Nephron progenitor cell (in vitro differentiated cells): ENCODE data around the gene B4GALT4.
A peak's percentile ranks its signal among the peaks of the same experiment; 100 is the strongest.

ENCODE experiments used
- DNase-seq: peaks from one replicate; pipeline ENCODE4 v3.0.0; 2021
- H3K27ac Mint-ChIP-seq: 2 replicates; pipeline ENCODE4 v1.8.0; 2021; ENCODE audit warnings: mild to moderate bottlenecking, moderate library complexity, mixed read lengths
- H3K27me3 Mint-ChIP-seq: 2 replicates; pipeline ENCODE4 v1.8.0; 2021; ENCODE audit warnings: mild to moderate bottlenecking, low read depth, mixed read lengths; ENCODE audit not compliant: poor library complexity
- H3K36me3 Mint-ChIP-seq: 2 replicates; pipeline ENCODE4 v1.8.0; 2021; ENCODE audit warnings: low read depth, mixed read lengths
- H3K4me1 Mint-ChIP-seq: 2 replicates; pipeline ENCODE4 v1.8.0; 2021; ENCODE audit warnings: mixed read lengths
- H3K4me3 Mint-ChIP-seq: 2 replicates; pipeline ENCODE4 v1.8.0; 2021; ENCODE audit warnings: mild to moderate bottlenecking, moderate library complexity, mixed read lengths
- H3K9me3 Mint-ChIP-seq: 2 replicates; pipeline ENCODE4 v1.8.0; 2021; ENCODE audit warnings: mild to moderate bottlenecking, moderate library complexity, mixed read lengths
- CTCF ChIP-seq: fragments of 200-600 bp; sonication (generic); IDR thresholded peaks from 2 replicates; pipeline ENCODE4 v1.5.0; 2021; ENCODE audit warnings: antibody characterized with exemption

B4GALT4 gene

GRCh38 chr3:119220198-119220597, 20.5 kb downstream of the B4GALT4 start:
- H3K4me3 Mint-ChIP-seq: no peak overlapping the region

GRCh38 chr3:119219069-119219468, 21.6 kb downstream of the B4GALT4 start:
- no peak overlapping the region for H3K4me3 Mint-ChIP-seq
- no peaks in the 10 kb centered on the region for H3K27me3 Mint-ChIP-seq
- no peak for TF ChIP-seq CTCF
- no peak for DNase-seq
- peak overlapping the region; percentile 40 for H3K27ac Mint-ChIP-seq
- H3K9me3 Mint-ChIP-seq: no peaks in the 10 kb centered on the region
- H3K4me1 Mint-ChIP-seq: no peaks in the 10 kb centered on the region
- peaks cover 45% of the 10 kb centered on the region for H3K36me3 Mint-ChIP-seq

More at GRCh38 chr3:119220198-119220597, 20.5 kb downstream of the B4GALT4 start:
- Mint-ChIP-seq H3K27me3 (no peaks in the 10 kb centered on the region), H3K27ac (peak overlapping the region; percentile 59), H3K36me3 (peaks cover 42% of the 10 kb centered on the region), H3K9me3 (no peaks in the 10 kb centered on the region), H3K4me1 (no peaks in the 10 kb centered on the region)
- no peak for TF ChIP-seq CTCF
- DNase-seq: no peak

- Mint-ChIP-seq H3K27ac (no peak overlapping the region), H3K36me3 (peaks cover 66% of the 10 kb centered on the region), H3K27me3 (no peaks in the 10 kb centered on the region), H3K9me3 (no peaks in the 10 kb centered on the region), H3K4me3 (no peak overlapping the region), H3K4me1 (no peaks in the 10 kb centered on the region)
- TF ChIP-seq CTCF: no peak
- DNase-seq: no peak
Measured at GRCh38 chr3:119211803-119212202, 28.9 kb downstream of the B4GALT4 start.

- no peaks in the 10 kb centered on the region for H3K9me3 Mint-ChIP-seq
- DNase-seq: no peak
- no peak overlapping the region for H3K27ac Mint-ChIP-seq
- peaks cover 63% of the 10 kb centered on the region for H3K36me3 Mint-ChIP-seq
- TF ChIP-seq CTCF: no peak
- no peaks in the 10 kb centered on the region for H3K27me3 Mint-ChIP-seq
- no peak overlapping the region for H3K4me3 Mint-ChIP-seq
- H3K4me1 Mint-ChIP-seq: peaks cover 2% of the 10 kb centered on the region
Measured at GRCh38 chr3:119211193-119211592, 29.5 kb downstream of the B4GALT4 start.

GRCh38 chr3:119207512-119207875, 33.2 kb downstream of the B4GALT4 start:
- peaks cover 3% of the 10 kb centered on the region for H3K9me3 Mint-ChIP-seq
- H3K36me3 Mint-ChIP-seq: peaks cover 35% of the 10 kb centered on the region
- no peak overlapping the region for H3K27ac Mint-ChIP-seq
- peaks cover 18% of the 10 kb centered on the region for H3K4me1 Mint-ChIP-seq
- H3K27me3 Mint-ChIP-seq: no peaks in the 10 kb centered on the region
- H3K4me3 Mint-ChIP-seq: no peak overlapping the region
- TF ChIP-seq CTCF: no peak
- DNase-seq: no peak

- Mint-ChIP-seq H3K4me3 (no peak overlapping the region), H3K36me3 (peaks cover 30% of the 10 kb centered on the region), H3K9me3 (peaks cover 4% of the 10 kb centered on the region), H3K27ac (no peak overlapping the region), H3K4me1 (peaks cover 18% of the 10 kb centered on the region), H3K27me3 (no peaks in the 10 kb centered on the region)
- DNase-seq: no peak
- TF ChIP-seq CTCF: no peak
Measured at GRCh38 chr3:119206611-119207511, 33.8 kb downstream of the B4GALT4 start.
